PC-9 (cell line): ENCODE measurements around the gene TBX15. TPM values are rescaled to one million over a fixed set of nuclear protein-coding genes. Genes with fewer than 3 reads are reported as not detected.

Source experiments
- BruUV-seq: library from RNA; stranded (reverse); fragments of 400-500 nt; replicated peaks from 2 replicates; lab custom pipeline; 2021; lab: Mats Ljungman, UMichigan
- CTCF ChIA-PET: fragments of 300-600 bp; sonication (Branson Sonifier 250); formaldehyde crosslinking; loops from one replicate; lab custom pipeline; 2022; ENCODE audit warnings: antibody characterized with exemption; lab: Charles Lee
- POLR2A ChIA-PET: fragments of 300-600 bp; sonication (Branson Sonifier 250); formaldehyde crosslinking; loops from one replicate; lab custom pipeline; 2022; ENCODE audit warnings: antibody characterized with exemption; ENCODE audit not compliant: unreplicated experiment; lab: Charles Lee
- DNase-seq, 2 experiments: peaks; one replicate each; pipeline versions ENCODE4 v3.0.0 to v3.0.0-alpha.2; 2015 to 2022; ENCODE audit warnings: mixed read lengths in 1 of 2
- H2AFZ ChIP-seq: fragments of 200-600 bp; sonication (generic); 2 replicates; pipeline ENCODE4 v1.8.1; 2017; ENCODE audit warnings: antibody characterized with exemption
- H3F3A ChIP-seq: fragments of 200-600 bp; sonication (generic); 2 replicates; pipeline ENCODE4 v1.8.1; 2017; ENCODE audit warnings: antibody characterized with exemption, mild to moderate bottlenecking, low read depth; ENCODE audit not compliant: insufficient read depth
- H3K27ac ChIP-seq: fragments of 200-600 bp; sonication (generic); 2 replicates; pipeline ENCODE4 v1.6.1; 2016; ENCODE audit warnings: mixed run types
- H3K27me3 ChIP-seq: fragments of 200-600 bp; sonication (generic); 2 replicates; pipeline ENCODE4 v1.6.1; 2016; ENCODE audit warnings: low read depth, mixed run types; ENCODE audit not compliant: insufficient read depth
- H3K36me3 ChIP-seq: fragments of 200-600 bp; sonication (generic); 2 replicates; pipeline ENCODE4 v1.6.1; 2016; ENCODE audit warnings: low read depth, mixed run types
- H3K4me1 ChIP-seq: fragments of 200-600 bp; sonication (generic); replicated peaks from 2 replicates; pipeline ENCODE4 v1.6.1; 2016; ENCODE audit warnings: mixed run types; ENCODE audit not compliant: insufficient read depth
- H3K4me2 ChIP-seq: fragments of 200-600 bp; sonication (generic); 2 replicates; pipeline ENCODE4 v1.6.1; 2017; ENCODE audit warnings: mixed run types
- H3K4me3 ChIP-seq: fragments of 200-600 bp; sonication (generic); 2 replicates; pipeline ENCODE4 v1.6.1; 2016; ENCODE audit warnings: mixed run types
- H3K79me2 ChIP-seq: fragments of 200-600 bp; sonication (generic); 2 replicates; pipeline ENCODE4 v1.6.1; 2017; ENCODE audit warnings: low read depth, mixed run types
- H3K9me2 ChIP-seq: fragments of 200-600 bp; sonication (generic); 2 replicates; pipeline ENCODE4 v1.8.1; 2017; ENCODE audit warnings: mild to moderate bottlenecking; ENCODE audit not compliant: insufficient read depth
- H3K9me3 ChIP-seq: fragments of 200-600 bp; sonication (generic); 2 replicates; pipeline ENCODE4 v1.8.1; 2016; ENCODE audit warnings: low read depth; ENCODE audit not compliant: insufficient read depth
- H4K20me1 ChIP-seq: fragments of 200-600 bp; sonication (generic); 2 replicates; pipeline ENCODE4 v1.8.1; 2017; ENCODE audit not compliant: insufficient read depth
- CTCF ChIP-seq: fragments of 200-600 bp; sonication (generic); conservative IDR thresholded peaks from 2 replicates; pipeline ENCODE4 v1.6.1; 2017; ENCODE audit warnings: mixed run types, antibody characterized with exemption, mild to moderate bottlenecking, moderate library complexity
- EZH2 ChIP-seq: fragments of 200-600 bp; sonication (generic); IDR thresholded peaks from 2 replicates; pipeline ENCODE4 v1.8.0; 2017; ENCODE audit warnings: antibody characterized with exemption, low read depth
- intact Hi-C: fragments of 100-400 bp; cut with micrococcal nuclease; formaldehyde crosslinking; loops from one replicate; pipeline ENCODE4 v1.10.0; 2022; ENCODE audit not compliant: unreplicated experiment
- total RNA-seq: library from RNA; stranded (reverse); gene quantifications from 2 replicates; pipeline ENCODE4 v1.2.3, GENCODE V29; 2021

The TBX15 gene
- total RNA-seq, 1 experiment from 2014 or later, result not detected

DNA sequence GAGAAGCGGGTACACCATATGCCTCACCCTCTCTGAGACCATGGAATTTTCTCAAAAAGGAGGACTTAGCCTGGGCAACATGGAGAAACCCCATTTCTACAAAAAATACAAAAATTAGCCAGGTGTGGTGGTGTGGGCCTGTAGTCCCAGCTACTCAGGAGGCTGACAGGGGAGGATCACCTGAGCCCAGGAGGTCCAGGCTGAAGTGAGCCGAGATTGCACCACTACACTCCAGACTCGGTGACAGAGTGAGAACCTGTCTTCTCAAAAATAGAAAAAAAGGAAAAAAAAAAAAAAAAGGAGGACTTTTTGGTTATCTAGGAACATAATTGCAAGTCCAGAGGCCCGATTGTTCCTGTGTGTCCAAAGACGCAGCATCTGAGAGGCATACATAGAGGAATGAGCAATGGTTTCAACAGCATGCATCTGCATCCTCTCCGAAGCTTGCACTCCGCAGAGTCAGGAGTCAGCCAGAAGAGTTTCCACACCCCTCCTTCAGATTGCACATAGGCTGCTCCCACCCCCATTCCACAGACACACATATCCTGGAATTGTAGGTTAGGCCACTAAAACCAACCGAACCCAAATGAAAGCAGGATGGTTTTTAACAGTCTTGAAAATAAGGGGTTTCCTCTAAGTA lies 2.5 kb upstream of the TBX15 start:
- Histone ChIP-seq H4K20me1 (no peaks in the 10 kb centered on the region), H3K4me1 (no peaks in the 10 kb centered on the region), H3K27ac (no peak overlapping the region), H3K79me2 (no peaks in the 10 kb centered on the region), H2AFZ (no peak overlapping the region), H3K9me3 (no peaks in the 10 kb centered on the region), H3K27me3 (peaks cover 70% of the 10 kb centered on the region), H3F3A (no peaks in the 10 kb centered on the region), H3K4me2 (no peak overlapping the region), H3K36me3 (no peaks in the 10 kb centered on the region), H3K4me3 (no peak overlapping the region), H3K9me2 (no peaks in the 10 kb centered on the region)
- BruUV-seq, result no TSS peak
- TF ChIP-seq EZH2 (no peak), CTCF (no peak)
- DNase-seq, result no peak
- POLR2A ChIA-PET, result no interaction called here
- CTCF ChIA-PET, result interaction anchor here (0.6 kb wide), 1 partner anchor 47 kb away, joined by 6 read pairs; no protein-coding TSS in a partner anchor
- intact Hi-C loops, result no loop called here

DNA sequence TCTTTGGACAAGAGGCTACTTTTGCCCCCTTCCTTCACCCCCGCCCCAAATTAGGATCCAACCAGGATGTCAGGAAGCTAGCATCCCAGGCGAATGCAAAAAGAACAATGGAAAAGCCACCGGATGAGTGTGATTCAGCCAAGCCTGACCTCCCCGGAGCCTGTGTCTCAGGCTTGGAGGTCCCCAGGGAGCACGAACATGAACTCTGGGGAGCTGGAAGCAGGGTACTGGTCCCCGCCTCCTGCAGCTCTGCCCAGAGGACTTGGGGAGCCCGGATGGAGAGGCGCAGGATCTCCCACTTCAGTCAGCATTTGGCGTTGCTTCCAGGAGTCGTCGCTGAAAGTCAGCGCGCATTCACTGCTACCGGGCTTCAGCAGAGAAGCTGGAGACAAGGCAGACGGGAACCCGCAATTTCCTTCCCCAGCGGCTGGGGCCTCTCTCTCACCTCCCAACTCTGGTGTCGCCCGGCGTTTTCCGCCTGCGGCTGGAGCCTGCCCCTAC lies 1.8 kb upstream of the TBX15 start:
- TF ChIP-seq EZH2, result no peak
- no peak for TF ChIP-seq CTCF
- Histone ChIP-seq H3K4me2 (no peak overlapping the region), H3K79me2 (no peaks in the 10 kb centered on the region), H3K4me3 (no peak overlapping the region), H3K9me2 (no peaks in the 10 kb centered on the region), H3K27me3 (peaks cover 71% of the 10 kb centered on the region), H3K27ac (no peak overlapping the region), H3K9me3 (no peaks in the 10 kb centered on the region), H3K36me3 (no peaks in the 10 kb centered on the region), H4K20me1 (no peaks in the 10 kb centered on the region), H3F3A (no peaks in the 10 kb centered on the region), H2AFZ (no peak overlapping the region), H3K4me1 (no peaks in the 10 kb centered on the region)
- no peak for DNase-seq
- BruUV-seq, result no TSS peak
- ChIA-PET POLR2A (no interaction called here), CTCF (interaction anchor here (0.6 kb wide), 1 partner anchor 48 kb away, joined by 6 read pairs; no protein-coding TSS in a partner anchor)
- intact Hi-C loops, result no loop called here

DNA sequence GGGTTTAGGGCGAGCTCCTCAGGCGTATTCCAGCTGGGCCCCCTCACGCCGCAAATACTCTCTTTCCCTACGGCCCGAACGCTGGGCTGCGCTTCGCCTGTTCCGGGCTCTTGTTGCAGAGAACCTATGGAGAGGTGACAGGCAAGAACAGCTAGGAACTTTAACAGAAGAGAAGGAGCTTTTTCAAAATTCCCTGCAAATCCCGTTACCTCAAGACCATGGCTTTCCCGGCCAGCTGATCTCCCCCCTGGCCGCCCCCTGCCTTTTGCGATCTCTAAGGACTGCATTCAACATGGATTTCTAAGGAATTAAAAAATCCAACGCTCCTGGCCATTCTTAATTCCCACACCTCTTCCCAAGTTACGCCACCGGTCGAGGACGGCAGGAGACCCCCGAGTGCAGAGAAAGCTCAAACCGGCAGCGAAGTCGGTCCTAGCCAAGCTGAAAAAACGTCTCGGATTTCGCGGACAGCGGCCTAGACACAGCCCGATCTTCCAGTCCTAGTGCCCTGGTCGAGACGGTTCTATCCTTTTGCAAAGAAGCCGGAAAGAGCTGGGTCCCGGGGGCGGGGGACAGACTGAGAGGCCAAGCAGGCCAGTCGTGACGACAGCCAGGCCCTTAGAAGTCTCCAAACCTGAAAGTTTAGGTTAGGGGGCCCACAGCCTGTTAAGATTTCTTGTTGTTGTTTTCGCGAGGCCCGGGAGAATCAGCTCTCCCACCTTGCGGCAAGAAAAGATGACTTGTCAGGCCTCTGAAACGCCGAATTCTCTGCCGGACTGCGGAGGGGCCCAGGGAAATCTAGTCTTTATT lies 1.1 kb upstream of the TBX15 start:
- Histone ChIP-seq H3K9me2 (no peaks in the 10 kb centered on the region), H3K27me3 (peaks cover 65% of the 10 kb centered on the region), H3K79me2 (no peaks in the 10 kb centered on the region), H4K20me1 (no peaks in the 10 kb centered on the region), H3K36me3 (no peaks in the 10 kb centered on the region), H3K4me1 (no peaks in the 10 kb centered on the region), H3K4me3 (no peak overlapping the region), H3F3A (no peaks in the 10 kb centered on the region), H2AFZ (no peak overlapping the region), H3K4me2 (no peak overlapping the region), H3K9me3 (no peaks in the 10 kb centered on the region), H3K27ac (no peak overlapping the region)
- TF ChIP-seq CTCF (no peak), EZH2 (no peak)
- BruUV-seq, result no TSS peak
- ChIA-PET POLR2A (no interaction called here), CTCF (no interaction called here)
- no peak for DNase-seq
- intact Hi-C loops, result no loop called here
